Left forelimb (tissue), 1 donor: Measurements from ENCODE around the gene FKBP11.
"Not testable (repeated sequence)": the region's sequence is repeated elsewhere in the genome, so short reads cannot be mapped to it uniquely, and the experiment has no call there.

Experiments
- DNase-seq: peaks from one replicate; pipeline ENCODE4 v3.0.0-alpha.2; 2018; ENCODE audit warnings: low spot score

FKBP11 gene

DNA sequence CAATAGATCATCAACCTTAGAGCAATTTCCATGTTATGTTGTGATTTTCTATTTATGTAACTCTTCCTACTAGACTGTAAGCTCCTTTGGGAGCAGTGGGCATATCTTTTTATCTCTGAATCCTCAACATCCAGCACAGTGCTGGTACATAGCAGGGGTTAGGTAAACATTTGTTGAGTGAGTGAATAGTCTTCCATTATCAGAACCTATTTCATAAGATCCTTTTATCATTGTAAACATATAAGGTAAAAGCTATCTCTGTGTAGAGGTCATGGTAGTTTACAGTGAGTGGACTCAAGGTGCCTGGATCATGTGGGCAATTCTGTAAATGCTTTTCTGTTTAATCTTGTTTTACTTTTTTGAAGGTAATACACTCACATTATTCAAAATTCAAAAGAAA is 15.1 kb downstream of the FKBP11 start:
- DNase-seq: no peak

DNA sequence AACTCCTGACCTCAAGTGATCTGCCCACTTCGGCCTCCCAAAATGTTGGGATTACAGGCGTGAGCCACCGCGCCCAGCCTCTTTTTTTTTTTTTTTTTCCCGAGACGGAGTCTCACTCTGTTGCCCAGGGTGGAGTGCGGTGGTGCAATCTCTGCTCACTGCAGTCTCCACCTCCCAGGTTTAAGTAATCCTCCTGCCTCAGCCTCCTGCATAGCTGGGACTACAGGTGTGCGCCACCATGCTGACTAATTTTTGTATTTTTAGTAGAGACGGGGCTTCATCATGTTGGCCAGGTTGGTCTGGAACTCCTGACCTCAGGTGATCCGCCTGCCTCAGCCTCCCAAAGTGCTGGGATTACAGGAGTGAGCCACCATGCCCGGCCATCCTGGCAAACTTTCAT is 15.6 kb downstream of the FKBP11 start:
- not testable (repeated sequence) for DNase-seq

DNA sequence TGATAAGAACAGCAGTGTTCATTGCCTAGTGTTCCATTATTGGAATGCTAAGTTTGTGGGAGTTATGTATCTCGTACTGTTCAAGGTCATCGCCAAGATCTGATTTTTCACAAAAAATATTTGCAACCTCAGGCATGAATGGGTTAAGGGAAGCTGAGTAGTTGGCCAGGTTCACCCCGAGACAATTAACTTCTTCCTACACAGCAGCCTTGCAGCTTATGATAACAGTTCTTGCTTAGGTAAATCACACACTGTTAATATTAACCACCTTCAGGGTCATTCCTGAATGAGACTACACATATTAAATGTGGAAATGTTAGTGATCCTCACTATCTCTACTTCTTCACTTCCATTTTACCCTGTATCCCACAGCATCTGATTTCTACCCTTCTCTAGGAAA is 18.0 kb downstream of the FKBP11 start:
- DNase-seq: no peak

DNA sequence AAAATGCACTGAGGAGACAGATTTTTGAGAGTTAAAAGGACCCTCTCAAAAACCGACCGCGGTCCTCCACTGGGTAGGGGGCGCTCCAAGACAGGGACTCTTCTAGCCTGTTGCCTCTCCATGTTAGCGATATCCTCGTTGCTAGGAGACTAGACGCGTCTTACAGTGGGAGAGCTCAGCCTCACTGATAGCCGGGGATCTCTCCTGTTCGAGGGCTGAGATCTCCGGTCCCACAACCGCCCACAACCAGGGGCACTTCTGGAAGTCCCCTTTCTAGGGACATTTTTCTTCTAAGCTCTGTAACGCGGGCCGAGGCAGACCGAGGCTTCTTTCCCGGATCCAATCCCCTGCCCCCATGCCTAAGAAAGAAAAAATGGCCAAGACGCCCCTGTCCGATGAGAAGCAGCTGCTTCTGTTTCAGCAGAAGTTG is 21.3 kb downstream of the FKBP11 start:
- DNase-seq: peak; percentile 88

DNA sequence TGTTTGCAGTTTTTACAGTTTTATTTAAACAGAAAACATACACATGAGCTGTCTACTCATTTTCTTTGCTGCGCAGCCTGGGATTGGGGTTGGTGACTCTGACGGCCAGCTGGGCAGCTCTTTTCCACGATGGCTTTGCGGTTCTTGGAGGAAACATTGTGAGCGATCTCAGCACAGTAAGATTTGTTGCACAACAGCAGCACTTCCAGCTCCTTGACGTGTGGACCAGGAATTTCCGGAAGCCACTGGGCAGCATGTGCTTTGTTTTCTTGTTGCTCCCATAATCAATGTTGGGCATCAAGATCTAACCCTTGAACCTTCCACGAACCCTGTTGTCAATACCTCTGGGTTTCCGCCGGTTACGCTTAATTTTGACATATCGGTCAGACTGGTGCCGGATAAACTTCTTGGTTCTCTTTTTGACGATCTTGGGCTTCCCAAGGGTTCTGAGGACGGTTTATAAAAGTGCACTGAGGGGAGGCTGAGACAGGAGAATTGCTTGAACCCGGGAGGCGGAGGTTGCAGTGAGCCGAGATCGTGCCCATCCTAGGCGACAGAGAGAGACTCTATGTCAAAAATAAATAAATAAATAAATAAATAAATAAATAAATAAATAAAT is 21.8 kb downstream of the FKBP11 start:
- no peak for DNase-seq

DNA sequence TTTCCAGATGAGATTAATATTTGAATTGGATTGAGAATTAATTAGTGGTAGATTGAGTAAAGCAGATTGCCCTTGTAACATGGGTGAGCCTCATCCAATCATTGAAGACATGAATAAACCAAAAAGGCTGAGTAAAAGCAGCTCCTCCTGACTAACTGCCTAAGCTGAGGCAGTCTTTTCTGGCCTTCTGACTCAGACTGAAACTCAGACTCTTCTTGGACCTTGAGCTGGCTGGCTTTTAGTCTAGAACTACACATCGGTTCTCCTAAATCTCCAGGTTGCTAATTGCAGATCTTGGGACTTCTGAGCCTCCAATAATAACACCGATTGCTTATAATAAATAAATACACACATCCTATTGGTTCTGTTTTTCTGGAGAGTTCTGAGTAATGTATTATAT is 24.0 kb downstream of the FKBP11 start:
- DNase-seq: no peak

DNA sequence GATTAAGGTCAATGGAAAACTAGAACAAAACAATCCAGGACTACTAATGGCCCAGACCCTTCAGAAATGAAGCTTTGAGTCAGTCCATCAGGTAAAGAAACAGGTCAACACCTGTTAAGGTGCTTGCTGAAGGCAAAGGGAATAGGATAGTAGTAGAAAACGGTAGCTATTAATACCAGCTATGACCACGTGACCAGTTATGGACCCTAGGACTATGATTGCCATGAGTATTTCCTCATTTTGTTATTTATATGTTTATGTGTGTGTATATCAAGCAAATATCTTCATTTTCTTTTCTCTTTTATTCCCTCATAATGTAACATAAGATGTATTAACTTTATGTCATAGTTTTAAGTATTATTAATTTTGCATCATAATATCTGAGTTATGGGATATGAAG is 25.6 kb downstream of the FKBP11 start:
- no peak for DNase-seq

DNA sequence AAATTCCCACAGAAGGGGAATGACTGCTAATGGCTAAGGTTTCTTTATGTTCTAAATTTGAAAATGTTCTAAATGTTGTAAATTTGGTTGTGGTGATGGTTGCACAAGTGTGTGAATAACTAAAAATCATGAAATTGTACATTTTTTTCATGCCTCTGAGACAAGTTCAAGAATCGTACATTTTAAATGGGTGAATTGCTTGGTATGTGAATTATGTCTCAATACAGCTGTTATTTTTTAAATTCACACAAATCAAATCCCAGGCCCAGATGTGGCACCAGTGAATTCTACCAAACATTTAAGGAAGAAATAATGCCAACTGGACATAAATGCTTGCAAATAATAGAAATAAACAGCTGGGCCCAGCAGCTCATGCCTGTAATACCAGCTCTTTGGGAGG is 31.0 kb downstream of the FKBP11 start:
- no peak for DNase-seq

DNA sequence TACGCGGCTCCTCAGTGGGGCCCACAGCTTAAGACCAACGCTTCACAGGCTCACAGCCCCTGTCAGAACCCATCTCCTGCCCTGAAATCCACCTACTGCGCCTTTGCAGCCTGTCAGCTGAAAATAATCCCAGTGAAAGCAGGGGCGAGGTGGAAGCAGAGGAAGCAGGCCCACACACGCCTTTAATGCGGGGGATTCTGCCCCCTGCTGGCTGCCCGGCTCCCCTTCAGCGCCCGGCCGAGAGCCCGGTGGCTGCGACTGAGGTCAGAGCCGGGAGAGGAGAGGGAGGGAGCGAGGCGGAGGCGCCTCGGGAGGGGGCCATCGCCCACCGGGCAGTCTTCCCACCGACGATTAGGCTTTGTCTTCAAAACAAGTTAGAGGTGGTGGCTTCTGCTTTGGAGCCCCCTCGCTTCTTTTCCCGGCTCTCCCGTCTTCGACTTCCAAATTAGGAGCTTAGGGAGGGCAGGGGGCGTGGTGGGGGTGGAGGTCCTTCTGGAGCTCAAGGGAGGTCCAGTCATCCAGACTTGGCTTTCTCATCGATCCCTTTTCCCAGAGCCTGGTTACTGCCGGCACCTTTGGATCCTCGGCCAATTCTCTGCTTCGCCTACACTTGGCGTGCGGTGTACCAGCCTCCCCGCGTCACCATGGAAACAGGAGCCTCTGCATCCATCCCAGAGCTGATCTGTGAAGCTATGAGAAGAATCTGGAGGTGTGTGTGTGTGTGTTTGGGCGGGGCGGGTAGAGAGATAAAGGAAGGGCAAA is 34.5 kb downstream of the FKBP11 start:
- peak; percentile 88 for DNase-seq

DNA sequence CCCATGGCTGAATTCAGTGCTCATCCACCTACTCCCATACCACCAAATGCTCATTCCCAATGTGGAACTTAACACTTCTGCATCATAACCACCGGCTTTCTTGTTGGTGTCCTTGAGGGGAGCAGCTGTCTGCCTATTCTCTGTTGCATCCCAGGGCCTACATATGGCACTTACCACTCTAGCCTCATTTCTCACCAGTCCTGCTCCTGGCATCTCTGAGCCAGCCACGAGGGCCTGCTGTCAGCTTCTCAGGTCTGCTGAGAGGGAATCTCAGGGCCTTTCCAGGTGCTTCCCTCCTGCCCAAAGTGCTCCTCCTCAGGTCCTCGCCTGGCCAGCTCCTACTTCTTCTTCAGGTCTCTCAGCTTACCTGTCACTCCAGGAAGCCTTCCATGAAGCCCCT is 35.6 kb downstream of the FKBP11 start:
- DNase-seq: no peak

DNA sequence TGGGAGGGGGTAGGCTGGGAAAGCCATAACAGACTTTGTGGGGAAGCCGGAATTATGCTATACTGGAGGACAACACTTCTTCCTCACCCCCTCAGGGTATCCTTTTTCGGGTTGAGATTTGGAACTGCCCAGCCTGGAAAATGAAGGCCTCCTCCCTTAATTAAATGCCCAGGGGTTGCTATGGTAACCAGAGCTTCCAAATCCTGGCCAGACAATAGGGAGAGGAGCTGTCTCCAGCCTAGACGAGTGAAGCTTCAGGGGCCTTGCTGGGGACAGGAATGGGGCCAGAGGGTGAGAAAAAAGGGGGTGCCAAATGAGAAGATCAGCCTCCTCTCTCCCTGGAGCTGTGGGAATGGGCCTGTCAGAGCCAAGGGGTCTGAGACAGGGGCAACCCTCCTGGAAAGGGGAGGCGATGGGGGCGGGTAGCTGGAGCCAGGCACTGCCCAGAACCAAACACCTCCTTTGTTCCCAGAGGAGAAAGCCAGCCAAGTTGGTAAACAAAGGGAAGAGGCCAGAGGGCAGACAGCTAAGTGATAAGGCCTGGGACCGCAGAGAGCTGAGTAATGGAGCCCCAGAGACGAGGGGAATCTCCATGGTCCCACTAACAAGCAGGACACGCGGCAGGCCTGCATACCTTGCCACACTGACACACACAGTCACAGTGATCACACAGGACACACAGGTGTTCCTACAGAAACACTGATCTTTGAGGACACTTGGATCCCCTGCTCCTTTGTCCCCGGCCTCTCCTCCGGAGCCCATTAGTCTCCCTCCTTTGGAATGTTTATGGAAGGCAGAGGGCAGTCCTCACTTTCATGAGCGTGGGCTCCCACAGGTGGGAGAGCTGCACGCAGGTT is 41.8 kb downstream of the FKBP11 start:
- no peak for DNase-seq

DNA sequence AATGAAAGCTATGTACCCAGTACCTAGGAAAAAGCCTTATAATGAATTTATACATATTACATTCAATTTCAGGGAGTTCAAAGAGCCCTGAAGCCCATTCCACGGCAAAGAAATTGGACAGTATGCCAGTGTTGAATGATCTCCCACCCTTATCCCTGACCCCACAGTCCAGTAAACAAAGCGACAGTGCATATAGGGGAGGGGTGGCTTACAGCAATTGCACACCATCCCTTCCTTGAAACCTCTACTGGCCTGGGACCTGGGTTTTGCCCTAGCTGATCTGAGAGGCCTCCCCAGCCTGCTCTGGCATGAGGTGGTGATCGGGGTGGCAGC is 42.4 kb downstream of the FKBP11 start:
- no peak for DNase-seq

DNA sequence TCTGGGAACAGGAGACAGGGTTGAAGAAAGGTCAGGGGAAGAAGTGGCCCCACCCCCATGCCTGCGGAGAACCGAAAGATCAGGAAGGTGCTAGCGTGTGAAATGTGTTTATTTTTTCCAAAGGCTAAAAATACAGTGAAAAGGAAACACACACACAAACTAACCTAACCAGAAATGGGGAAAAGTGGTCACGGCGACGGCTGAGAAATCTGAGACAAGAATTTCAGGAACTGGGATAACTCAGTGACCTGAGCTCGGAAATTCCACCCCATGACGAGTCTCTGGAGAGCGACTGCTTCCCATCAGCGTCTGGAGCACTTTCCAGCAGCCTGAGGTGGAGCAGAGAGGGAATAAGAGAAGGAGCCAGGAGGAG is 43.0 kb downstream of the FKBP11 start:
- no peak for DNase-seq

DNA sequence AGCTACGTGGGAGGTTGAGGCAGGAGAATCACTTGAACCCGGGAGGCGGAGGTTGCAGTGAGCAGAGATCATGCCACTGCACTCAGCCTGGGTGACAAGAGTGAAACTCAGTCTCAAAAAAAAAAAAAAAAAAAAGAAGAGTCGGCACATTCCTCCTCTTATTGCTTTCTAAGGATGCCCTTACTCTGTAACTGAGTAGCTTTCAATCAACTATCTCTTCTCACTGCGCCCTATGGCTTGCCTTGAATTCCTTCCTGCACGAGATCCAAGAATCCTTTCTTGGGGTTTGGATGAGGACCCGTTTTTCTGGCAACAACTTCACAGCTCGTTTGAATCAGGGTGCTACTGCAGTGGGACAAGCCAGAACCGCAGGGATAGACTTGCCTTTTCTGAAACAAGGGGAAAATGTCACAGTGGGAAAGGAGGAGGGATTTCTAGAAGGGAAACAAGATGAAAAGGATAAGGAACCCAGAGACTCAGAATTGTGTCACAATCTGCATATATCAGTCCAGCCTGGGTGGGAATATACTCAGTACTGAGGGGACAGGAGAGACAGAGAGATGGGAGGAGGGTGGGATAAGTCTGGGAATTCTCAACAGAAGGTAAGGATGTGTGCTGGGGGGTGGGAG is 43.5 kb downstream of the FKBP11 start:
- DNase-seq: no peak

DNA sequence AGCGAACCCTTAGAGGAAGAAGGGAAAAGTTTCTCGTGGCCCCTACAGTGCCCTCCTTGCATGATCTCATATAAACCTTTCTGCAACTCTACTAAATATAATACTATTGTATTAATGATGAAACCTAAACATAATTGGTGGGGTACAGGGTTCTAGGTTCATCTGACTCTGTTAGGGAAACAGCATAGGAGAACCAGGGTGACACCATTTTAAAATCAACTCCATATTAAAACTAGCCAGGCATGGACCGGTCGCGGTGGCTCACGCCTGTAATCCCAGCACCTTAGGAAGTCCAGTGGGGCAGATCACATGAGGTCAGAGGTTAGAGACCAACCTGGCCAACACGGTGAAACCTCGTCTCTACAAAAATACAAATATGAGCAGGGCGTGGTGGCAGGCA is 44.6 kb downstream of the FKBP11 start:
- no peak for DNase-seq

DNA sequence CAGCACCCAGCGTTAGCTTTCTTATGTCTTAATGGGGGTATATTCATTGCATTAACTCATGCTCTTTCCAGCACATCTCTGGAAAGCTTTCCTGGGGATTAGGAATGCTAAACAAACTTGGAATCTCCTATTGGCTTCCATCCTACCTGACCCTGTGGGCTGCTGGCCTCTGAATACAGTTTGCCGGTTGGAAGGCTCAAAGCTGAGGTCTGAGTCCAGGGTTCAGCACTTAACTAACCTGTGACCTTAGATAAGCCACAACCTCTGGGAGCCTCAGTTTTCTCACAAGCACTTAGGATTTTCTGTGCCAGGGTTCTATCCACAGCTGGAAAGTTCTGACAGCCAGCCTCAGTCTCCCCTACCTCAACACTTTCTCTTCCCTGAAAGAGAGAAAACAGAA is 46.7 kb downstream of the FKBP11 start:
- DNase-seq: no peak

DNA sequence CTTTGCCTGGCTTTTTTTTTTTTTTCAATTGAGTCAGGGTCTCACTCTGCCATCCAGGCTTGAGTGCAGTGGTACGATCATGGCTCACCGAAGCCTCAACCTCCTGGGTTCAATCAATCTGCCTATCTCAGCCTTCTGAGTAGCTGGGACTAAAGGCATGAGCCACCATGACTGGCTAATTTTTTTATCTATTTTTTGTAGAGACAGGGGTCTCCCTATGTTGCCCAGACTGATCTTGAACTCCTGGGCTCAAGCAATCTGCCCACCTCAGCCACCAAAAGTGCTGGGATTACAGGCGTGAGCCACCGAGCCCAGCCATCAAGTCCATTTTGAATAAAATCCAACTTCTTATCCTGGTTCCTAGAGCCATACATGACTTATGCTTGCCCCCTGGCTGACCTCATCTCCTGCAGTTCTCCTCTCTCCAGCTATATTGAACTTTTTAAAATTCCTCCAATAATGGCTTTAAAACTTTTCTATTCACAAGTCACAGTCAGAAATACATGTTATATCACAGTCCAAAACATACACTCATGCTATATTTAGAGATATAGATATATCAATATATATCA is 49.3 kb downstream of the FKBP11 start:
- no peak for DNase-seq

DNA sequence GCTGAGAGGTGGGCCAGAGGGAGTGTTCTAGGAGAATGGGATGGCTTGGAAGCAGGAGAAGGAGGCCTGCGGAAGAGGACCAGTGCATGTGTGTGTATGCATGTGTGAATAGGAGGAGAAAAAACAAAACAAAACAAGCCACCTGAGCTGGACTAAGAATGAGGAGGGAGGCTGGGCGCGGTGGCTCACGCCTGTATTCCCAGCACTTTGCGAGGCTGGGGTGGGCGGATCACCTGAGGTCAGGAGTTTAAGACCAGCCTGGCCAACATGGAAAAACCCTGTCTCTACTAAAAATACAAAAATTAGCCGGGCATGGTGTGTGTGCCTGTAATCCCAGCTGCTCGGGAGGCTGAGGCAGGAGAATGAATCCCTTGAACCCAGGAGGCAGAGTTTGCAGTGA is 51.8 kb downstream of the FKBP11 start:
- not testable (repeated sequence) for DNase-seq

DNA sequence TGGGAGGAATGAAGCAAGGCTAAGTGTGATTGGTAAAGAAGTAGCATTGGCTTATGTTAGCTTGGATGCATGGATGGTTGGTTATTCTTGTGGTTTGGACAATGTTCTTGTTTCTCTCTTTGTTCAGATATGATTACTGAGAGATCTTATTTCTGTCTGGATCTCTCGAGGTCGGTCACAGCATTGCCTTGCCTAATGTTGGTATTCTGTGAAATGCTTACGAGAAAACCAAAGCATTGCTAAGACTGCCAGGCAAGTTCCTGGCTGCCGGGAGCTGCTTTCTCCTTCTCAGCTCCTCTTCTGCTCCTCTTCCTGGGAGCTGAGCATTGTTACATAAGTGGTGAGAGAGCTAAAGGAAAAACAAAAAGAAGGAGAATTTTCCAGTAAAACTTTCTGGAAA is 52.2 kb downstream of the FKBP11 start:
- DNase-seq: no peak
